Measurements from ENCODE around the gene MEST.

The MEST gene

DNA sequence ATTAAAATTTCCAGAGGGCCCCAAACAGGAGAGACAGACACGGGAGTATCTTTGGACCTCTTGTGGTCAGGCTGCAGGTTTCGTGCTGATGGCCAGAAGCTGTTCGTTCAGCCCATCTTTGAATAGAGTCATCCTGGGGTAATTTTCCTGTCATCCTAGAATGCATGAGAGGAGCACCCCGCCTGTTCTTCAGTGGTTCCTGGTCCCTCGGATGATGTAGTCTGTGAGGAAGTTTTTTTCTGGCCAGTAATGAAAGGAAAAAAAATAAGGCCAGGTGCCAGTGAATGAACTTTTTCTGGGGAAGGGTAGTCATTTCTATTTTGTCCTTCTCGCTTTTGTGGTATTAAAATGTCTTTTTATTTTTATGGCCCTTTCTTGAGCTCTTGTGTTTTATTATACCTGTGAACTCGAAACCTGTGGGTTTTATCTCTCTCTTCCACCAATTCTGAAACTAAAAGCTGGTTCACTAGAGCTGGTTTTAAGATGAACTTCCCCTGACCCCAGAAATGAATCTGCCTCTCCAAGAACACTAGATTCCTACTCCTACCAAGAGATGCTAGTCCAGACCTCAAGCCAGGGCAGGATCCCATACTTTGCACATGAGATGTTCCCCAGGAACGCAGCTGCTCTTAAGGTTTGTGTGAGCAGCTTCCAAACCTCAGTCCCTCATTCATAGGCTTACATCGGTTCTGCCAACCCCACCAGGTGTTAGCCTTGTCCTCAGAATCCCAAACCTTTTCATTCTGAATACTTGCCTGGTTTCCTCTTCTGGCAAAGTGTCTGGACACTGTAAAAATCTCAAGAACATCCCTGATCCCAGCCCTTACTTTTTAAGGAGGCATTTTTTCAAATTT is 15.4 kb upstream of the MEST start:
- H3K36me3 ChIP-seq (ENCODE audit: insufficient read depth, low read length) = no peaks in the 10 kb centered on the region
- no peak for DNase-seq (ENCODE audit: low read depth, low spot score)
- H3K4me3 ChIP-seq = no peak overlapping the region
- H3K9ac ChIP-seq (ENCODE audit: insufficient read length) = no peak overlapping the region
- TF ChIP-seq POLR2AphosphoS5 (IDR thresholded peaks at IDR 0.05; ENCODE audit: borderline replicate concordance, low read depth, low read length) = no peak
- TF ChIP-seq FOXP2 (optimal IDR thresholded peaks at IDR 0.05; ENCODE audit: control extremely low read depth, extremely low read length, insufficient read depth) = no peak
- TF ChIP-seq EZH2 (IDR thresholded peaks at IDR 0.05) = no peak
- no peaks in the 10 kb centered on the region for H3K9me3 ChIP-seq (ENCODE audit: low read depth, low read length)
- no peak overlapping the region for H3K27ac ChIP-seq

DNA sequence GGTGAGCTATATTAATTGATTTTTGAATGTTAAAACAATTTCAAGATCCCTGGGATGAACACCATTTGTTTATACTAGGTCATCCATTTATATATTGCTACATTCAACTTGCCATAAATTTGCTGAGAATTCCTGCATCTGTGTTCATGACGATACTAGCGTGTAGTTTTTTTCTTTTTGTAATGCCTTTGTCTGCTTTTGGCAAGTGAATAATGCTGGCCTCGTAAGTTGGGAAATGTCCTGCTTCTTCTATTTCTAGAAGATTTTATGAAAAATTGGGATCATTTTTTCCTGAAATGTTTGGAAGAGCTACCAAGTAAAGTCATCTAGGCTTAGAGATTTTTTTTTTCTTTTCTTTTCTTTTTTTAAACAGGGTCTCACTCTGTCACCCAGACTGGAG is 12.9 kb upstream of the MEST start:
- no peak for DNase-seq (ENCODE audit: low read depth, low spot score)
- TF ChIP-seq FOXP2 (optimal IDR thresholded peaks at IDR 0.05; ENCODE audit: control extremely low read depth, extremely low read length, insufficient read depth) = no peak
- TF ChIP-seq EZH2 (IDR thresholded peaks at IDR 0.05) = no peak
- TF ChIP-seq POLR2AphosphoS5 (IDR thresholded peaks at IDR 0.05; ENCODE audit: borderline replicate concordance, low read depth, low read length) = no peak
- no peak overlapping the region for H3K9ac ChIP-seq (ENCODE audit: insufficient read length)
- H3K9me3 ChIP-seq (ENCODE audit: low read depth, low read length) = no peaks in the 10 kb centered on the region
- no peaks in the 10 kb centered on the region for H3K36me3 ChIP-seq (ENCODE audit: insufficient read depth, low read length)
- H3K27ac ChIP-seq = no peak overlapping the region
- H3K4me3 ChIP-seq = no peak overlapping the region

DNA sequence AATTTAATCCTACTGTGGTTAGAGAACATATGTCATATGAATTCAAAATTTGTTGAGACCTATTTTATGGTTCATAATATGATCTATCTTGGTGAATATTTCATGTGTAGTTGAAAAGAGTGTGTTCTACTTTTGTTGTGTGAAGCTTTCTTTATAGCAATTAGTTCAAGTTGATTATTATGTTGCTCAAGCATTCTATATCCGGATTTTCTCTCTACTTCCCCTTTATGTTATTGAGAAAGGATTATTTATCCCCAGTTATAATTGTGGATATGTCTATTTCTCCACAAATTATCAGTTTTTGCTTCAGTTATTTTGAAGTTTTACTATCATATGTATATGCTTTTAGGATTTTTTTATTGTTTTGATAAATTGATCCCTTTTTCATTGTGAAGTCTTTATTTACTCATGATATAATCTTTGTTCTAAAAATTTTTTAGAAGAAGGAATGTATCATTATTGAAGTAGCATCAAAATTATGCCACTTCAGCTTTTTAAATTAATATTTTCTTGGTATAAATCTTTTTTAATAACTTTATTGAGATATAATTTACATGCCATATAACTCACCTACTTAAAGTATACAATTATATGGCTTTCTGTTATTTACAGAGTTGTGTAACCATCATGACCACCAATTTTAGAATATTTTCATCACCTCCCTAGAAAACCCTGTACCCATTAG is 12.0 kb upstream of the MEST start:
- no peak for DNase-seq (ENCODE audit: low read depth, low spot score)

DNA sequence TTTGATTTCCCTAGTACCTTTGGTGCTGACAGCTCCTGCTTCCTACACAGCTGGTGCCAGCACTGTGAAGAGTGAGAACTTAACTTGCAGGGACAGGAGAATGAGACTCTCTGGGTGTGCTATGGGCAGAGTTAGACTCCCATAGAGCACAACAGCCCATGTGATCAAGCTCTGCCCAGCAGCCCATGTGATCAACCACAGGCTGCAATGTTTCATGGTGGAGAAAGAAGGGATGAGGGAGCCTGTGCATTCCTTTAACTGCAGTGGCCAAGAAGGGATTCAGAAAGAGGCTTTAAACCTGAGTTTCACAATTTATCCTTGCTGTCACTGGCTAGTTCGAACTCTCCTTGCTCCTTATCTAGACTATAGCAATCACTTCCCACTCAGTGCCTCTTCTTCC is 10.0 kb upstream of the MEST start:
- Histone ChIP-seq H3K9me3 (ENCODE audit: low read depth, low read length) (no peaks in the 10 kb centered on the region), H3K9ac (ENCODE audit: insufficient read length) (no peak overlapping the region), H3K27ac (no peak overlapping the region), H3K36me3 (ENCODE audit: insufficient read depth, low read length) (no peaks in the 10 kb centered on the region), H3K4me3 (no peak overlapping the region)
- TF ChIP-seq POLR2AphosphoS5 (IDR thresholded peaks at IDR 0.05; ENCODE audit: borderline replicate concordance, low read depth, low read length) (no peak), FOXP2 (optimal IDR thresholded peaks at IDR 0.05; ENCODE audit: control extremely low read depth, extremely low read length, insufficient read depth) (no peak), EZH2 (IDR thresholded peaks at IDR 0.05) (no peak)
- DNase-seq (ENCODE audit: low read depth, low spot score) = no peak

More for the DNA sequence above, 12.0 kb upstream of the MEST start:
- Histone ChIP-seq H3K9ac (ENCODE audit: insufficient read length) (no peak overlapping the region), H3K27ac (no peak overlapping the region), H3K36me3 (ENCODE audit: insufficient read depth, low read length) (no peaks in the 10 kb centered on the region), H3K4me3 (no peak overlapping the region), H3K9me3 (ENCODE audit: low read depth, low read length) (no peaks in the 10 kb centered on the region)
- TF ChIP-seq EZH2 (IDR thresholded peaks at IDR 0.05) (no peak), POLR2AphosphoS5 (IDR thresholded peaks at IDR 0.05; ENCODE audit: borderline replicate concordance, low read depth, low read length) (no peak)

DNA sequence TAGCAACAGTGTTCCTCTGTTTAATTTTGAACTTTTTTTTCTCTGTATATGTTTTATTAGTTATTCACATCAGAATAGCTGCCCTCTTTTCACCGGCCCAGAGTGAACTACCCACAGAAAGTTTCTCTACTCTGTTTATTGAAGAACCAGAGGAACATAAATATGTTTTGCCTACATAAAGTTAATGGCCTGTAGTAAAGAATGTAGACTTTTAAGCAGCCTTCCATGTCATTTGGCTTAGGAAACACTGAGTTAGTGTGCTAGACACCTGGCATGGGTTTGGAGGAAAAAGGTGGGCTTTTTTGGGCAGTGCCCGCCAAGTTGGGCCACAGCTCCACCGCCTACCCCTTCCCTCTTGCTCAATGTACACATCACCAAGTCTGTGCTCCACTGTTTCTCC is 8.9 kb upstream of the MEST start:
- TF ChIP-seq EZH2 (IDR thresholded peaks at IDR 0.05) = no peak
- no peak for TF ChIP-seq FOXP2 (optimal IDR thresholded peaks at IDR 0.05; ENCODE audit: control extremely low read depth, extremely low read length, insufficient read depth)
- no peak for TF ChIP-seq POLR2AphosphoS5 (IDR thresholded peaks at IDR 0.05; ENCODE audit: borderline replicate concordance, low read depth, low read length)
- Histone ChIP-seq H3K36me3 (ENCODE audit: insufficient read depth, low read length) (no peaks in the 10 kb centered on the region), H3K9me3 (ENCODE audit: low read depth, low read length) (no peaks in the 10 kb centered on the region), H3K27ac (no peak overlapping the region), H3K9ac (ENCODE audit: insufficient read length) (no peak overlapping the region), H3K4me3 (no peak overlapping the region)
- no peak for DNase-seq (ENCODE audit: low read depth, low spot score)

DNA sequence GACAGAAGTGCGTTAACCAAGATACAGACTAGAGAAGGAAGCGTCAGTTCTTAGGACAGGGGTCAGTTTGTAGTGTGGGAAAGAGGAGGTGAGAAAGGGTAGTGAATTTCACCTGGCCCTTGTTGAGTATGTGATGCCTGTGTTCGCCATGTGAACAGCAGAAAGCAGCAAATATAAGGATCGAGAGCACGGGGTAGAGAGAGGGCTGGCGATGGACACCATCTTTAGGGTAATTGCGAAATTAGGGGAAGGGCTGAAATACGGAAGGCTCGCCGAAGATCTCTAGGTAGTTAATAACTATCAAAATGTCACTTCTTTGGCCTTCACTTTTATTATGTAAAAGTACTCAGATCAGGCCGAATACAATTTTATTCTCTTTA is 6.2 kb upstream of the MEST start:
- H3K27ac ChIP-seq = no peak overlapping the region
- no peak overlapping the region for H3K9ac ChIP-seq (ENCODE audit: insufficient read length)
- no peak overlapping the region for H3K4me3 ChIP-seq
- TF ChIP-seq EZH2 (IDR thresholded peaks at IDR 0.05) (no peak), POLR2AphosphoS5 (IDR thresholded peaks at IDR 0.05; ENCODE audit: borderline replicate concordance, low read depth, low read length) (no peak), FOXP2 (optimal IDR thresholded peaks at IDR 0.05; ENCODE audit: control extremely low read depth, extremely low read length, insufficient read depth) (no peak)
- DNase-seq (ENCODE audit: low read depth, low spot score) = no peak
- H3K9me3 ChIP-seq (ENCODE audit: low read depth, low read length) = no peaks in the 10 kb centered on the region
- no peaks in the 10 kb centered on the region for H3K36me3 ChIP-seq (ENCODE audit: insufficient read depth, low read length)

DNA sequence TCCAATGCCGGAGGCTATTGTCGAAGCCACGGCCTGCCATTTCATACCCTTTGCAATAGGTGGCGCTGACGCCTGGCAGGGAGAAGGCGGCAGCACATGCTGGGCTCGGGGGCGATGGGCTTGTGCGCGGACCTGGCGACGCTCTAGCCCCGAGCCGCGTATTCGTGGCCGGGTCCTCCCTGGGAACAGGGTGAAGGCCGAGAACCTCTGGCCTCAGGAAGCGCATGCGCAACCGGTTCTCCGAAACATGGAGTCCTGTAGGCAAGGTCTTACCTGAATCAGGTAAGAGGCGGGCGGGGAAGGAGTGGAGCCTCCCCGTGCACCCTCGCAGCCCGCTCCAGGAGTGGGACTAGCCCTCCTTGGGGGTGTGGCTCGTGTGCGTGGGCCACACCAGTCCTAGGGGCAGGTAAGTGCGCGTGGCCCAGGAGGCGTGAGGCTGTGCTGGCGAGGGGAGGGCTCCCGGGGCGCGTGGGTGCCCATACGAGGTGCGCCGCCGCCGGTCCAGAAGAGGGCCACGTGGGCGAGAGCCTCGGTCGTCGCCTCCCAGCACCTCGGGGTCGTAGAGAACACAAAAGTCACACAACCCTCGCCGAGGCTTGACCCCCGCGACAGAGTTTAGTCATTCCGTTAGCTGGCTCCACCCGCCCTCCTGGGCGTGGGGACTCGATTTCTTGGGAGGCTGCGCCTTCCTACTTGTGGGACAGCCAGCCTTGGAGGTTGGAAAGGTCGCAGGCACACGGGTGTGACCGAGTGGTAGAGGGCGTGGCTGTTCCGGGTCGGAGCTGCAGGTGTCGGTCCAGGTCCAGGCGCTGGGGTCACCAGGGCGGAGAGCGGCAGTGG is 5.6 kb upstream of the MEST start:
- Histone ChIP-seq H3K36me3 (ENCODE audit: insufficient read depth, low read length) (no peaks in the 10 kb centered on the region), H3K9me3 (ENCODE audit: low read depth, low read length) (no peaks in the 10 kb centered on the region), H3K27ac (no peak overlapping the region), H3K4me3 (no peak overlapping the region), H3K9ac (ENCODE audit: insufficient read length) (no peak overlapping the region)
- DNase-seq (ENCODE audit: low read depth, low spot score) = no peak
- TF ChIP-seq POLR2AphosphoS5 (IDR thresholded peaks at IDR 0.05; ENCODE audit: borderline replicate concordance, low read depth, low read length) = no peak
- no peak for TF ChIP-seq EZH2 (IDR thresholded peaks at IDR 0.05)
- TF ChIP-seq FOXP2 (optimal IDR thresholded peaks at IDR 0.05; ENCODE audit: control extremely low read depth, extremely low read length, insufficient read depth) = no peak

DNA sequence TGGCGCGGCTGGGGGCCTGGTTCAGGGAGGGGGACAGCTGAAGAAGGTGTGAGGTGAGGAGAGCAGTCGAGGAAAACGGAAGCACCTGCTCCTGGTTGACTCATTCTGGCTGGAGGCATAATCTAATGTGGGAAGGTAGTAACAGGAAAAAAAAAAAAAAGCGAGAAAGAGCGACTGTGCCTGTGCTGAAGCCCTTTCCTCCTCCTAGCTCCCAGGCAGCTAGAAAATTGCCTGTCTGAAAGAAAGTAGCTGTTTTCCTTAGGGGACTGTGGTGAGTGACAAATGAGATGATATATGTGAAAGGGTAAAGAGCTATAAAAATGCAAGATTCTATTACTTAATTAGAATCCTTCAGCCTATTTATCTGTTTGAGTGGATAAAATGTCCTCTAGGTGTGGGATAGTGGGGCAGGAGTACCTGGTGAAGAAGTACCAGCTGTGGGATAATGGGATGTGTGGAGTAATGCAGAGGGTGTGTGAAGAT is 4.9 kb upstream of the MEST start:
- DNase-seq (ENCODE audit: low read depth, low spot score) = no peak
- no peak overlapping the region for H3K9ac ChIP-seq (ENCODE audit: insufficient read length)
- H3K9me3 ChIP-seq (ENCODE audit: low read depth, low read length) = no peaks in the 10 kb centered on the region
- no peaks in the 10 kb centered on the region for H3K36me3 ChIP-seq (ENCODE audit: insufficient read depth, low read length)
- no peak overlapping the region for H3K4me3 ChIP-seq
- H3K27ac ChIP-seq = no peak overlapping the region
- TF ChIP-seq EZH2 (IDR thresholded peaks at IDR 0.05) = no peak
- TF ChIP-seq POLR2AphosphoS5 (IDR thresholded peaks at IDR 0.05; ENCODE audit: borderline replicate concordance, low read depth, low read length) = no peak
- TF ChIP-seq FOXP2 (optimal IDR thresholded peaks at IDR 0.05; ENCODE audit: control extremely low read depth, extremely low read length, insufficient read depth) = no peak

All from SK-N-MC (cell line).